Breast epithelium (tissue), 4 donors: ENCODE results near the gene MXRA5. TPM values are rescaled to one million over a fixed set of nuclear protein-coding genes. Genes with fewer than 3 reads are reported as not detected.

Experiments used
- DNase-seq, 2 donors: peaks; one replicate each; pipeline ENCODE4 v3.0.0-alpha.2; 2019; ENCODE audit warnings: low spot score in 2 of 2
- H3K27ac ChIP-seq, 2 donors: fragments of 200-600 bp; sonication (generic) in 1 of 2; one replicate each; pipeline ENCODE4 v1.5.1; 2016 to 2019; ENCODE audit warnings: mild to moderate bottlenecking in 1 of 2
- H3K27me3 ChIP-seq, 2 donors: fragments of 200-600 bp; sonication (generic) in 1 of 2; one replicate each; pipeline versions ENCODE4 v1.5.1 to v1.6.0; 2017 to 2019; ENCODE audit warnings: control low read depth in 1 of 2, mild to moderate bottlenecking in 1 of 2
- H3K36me3 ChIP-seq: fragments of 200-600 bp; one replicate; pipeline ENCODE4 v1.5.1; 2019
- H3K4me1 ChIP-seq, 2 donors: fragments of 200-600 bp; sonication (generic); one replicate each; pipeline ENCODE4 v1.5.1; 2016 to 2019; ENCODE audit warnings: control low read depth in 1 of 2
- H3K4me3 ChIP-seq, 3 donors: fragments of 200-600 bp; sonication (generic); 1 replicate in 2 of 3; 2 replicates in 1 of 3; pipeline ENCODE4 v1.5.1; 2016 to 2019; ENCODE audit warnings: mild to moderate bottlenecking in 3 of 3, moderate library complexity in 2 of 3
- H3K9me3 ChIP-seq, 2 donors: fragments of 200-600 bp; sonication (generic) in 1 of 2; one replicate each; pipeline ENCODE4 v1.5.1; 2016 to 2019; ENCODE audit warnings: control low read depth in 1 of 2
- POLR2A ChIP-seq: fragments of 450-650 bp; IDR thresholded peaks from one replicate; pipeline ENCODE4 v1.6.1; 2016; ENCODE audit warnings: antibody characterized with exemption, mild to moderate bottlenecking, moderate library complexity
- POLR2AphosphoS5 ChIP-seq, 3 donors: sonication (generic); formaldehyde crosslinking; IDR thresholded peaks; one replicate each; pipeline ENCODE4 v1.6.1; 2017; ENCODE audit warnings: antibody characterized with exemption in 3 of 3
- intact Hi-C: fragments of 100-400 bp; cut with DNase I; formaldehyde crosslinking; loops from one replicate; pipeline ENCODE4 v1.15.1; 2023; ENCODE audit warnings: low total_unique reads
- total RNA-seq, 3 donors: library from RNA; depleted of rRNA; stranded (reverse); fragments of >200 nt; gene quantifications; one replicate each; pipeline ENCODE4 v1.1.0, GENCODE V29; 2016
- TF ChIP-seq, protein P1 (sequence below), 3 donors: fragments of 450-650 bp; IDR thresholded peaks; one replicate each; pipeline ENCODE4 v1.5.1; 2016 to 2017; ENCODE audit warnings: antibody characterized with exemption in 3 of 3, mild to moderate bottlenecking in 3 of 3, moderate library complexity in 3 of 3

MXRA5 gene, protein sequence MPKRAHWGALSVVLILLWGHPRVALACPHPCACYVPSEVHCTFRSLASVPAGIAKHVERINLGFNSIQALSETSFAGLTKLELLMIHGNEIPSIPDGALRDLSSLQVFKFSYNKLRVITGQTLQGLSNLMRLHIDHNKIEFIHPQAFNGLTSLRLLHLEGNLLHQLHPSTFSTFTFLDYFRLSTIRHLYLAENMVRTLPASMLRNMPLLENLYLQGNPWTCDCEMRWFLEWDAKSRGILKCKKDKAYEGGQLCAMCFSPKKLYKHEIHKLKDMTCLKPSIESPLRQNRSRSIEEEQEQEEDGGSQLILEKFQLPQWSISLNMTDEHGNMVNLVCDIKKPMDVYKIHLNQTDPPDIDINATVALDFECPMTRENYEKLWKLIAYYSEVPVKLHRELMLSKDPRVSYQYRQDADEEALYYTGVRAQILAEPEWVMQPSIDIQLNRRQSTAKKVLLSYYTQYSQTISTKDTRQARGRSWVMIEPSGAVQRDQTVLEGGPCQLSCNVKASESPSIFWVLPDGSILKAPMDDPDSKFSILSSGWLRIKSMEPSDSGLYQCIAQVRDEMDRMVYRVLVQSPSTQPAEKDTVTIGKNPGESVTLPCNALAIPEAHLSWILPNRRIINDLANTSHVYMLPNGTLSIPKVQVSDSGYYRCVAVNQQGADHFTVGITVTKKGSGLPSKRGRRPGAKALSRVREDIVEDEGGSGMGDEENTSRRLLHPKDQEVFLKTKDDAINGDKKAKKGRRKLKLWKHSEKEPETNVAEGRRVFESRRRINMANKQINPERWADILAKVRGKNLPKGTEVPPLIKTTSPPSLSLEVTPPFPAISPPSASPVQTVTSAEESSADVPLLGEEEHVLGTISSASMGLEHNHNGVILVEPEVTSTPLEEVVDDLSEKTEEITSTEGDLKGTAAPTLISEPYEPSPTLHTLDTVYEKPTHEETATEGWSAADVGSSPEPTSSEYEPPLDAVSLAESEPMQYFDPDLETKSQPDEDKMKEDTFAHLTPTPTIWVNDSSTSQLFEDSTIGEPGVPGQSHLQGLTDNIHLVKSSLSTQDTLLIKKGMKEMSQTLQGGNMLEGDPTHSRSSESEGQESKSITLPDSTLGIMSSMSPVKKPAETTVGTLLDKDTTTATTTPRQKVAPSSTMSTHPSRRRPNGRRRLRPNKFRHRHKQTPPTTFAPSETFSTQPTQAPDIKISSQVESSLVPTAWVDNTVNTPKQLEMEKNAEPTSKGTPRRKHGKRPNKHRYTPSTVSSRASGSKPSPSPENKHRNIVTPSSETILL (N-terminal part only)
- total RNA-seq, result 1 to 10 TPM; 2.1 to 6.6 (median 2.9) TPM

DNA sequence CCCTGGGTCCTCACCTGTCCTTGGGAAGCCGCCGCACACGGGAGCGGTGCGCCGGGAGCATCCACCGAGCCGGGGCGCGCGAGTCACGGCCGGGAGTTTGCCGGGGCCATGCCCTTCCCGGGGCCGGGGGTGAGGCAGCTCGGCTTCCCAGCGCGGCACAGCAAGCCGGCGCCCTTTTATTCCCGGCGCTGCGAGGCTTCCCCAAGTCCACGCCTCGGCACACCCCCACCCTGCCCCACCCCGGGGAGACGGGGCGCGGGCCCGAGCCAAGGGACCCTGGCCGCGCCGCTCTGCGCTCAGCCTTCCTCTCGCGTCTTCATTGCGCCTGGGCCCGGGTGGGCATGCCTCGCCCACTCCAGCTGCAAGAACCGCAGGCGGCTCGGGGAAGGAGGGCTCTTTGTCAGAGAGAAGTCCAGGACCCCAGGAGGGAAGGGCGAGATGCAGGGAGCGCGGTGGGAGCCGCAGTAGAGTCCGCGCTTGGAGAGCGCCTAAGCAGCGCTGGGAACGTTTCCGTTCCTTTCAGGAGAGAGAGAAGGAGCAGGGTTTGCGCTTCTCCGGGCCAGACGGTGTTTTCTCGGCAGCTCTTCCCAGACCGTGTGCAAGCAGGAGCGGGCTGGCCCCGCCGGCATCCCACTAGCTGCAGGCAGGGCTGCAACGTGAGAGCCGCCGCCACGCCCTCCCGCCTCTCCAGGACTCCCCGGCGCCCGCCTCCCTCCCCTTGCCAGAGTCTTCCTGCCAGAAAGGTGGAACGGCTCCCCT is at the start of gene MXRA5:
TSS of gene MXRA5 (minus strand) at position 152 of the 759 bp plus-strand sequence. CDS start 2,819 bp downstream, outside the sequence.
- no peak for TF ChIP-seq POLR2AphosphoS5 (IDR thresholded peaks at IDR 0.05)
- H3K9me3 ChIP-seq, result peaks cover 7 to 13% of the 10 kb centered on the region in 2 donors
- H3K27ac ChIP-seq, result peak within 1 kb of the TSS; percentile 75 to 91
- H3K27me3 ChIP-seq, result peaks cover 0 to 19% of the 10 kb centered on the region in 2 donors
- DNase-seq, result no peak
- intact Hi-C loops, result no loop called here
- H3K4me3 ChIP-seq, result peak within 1 kb of the TSS; percentile 44 to 71 (median 57)
- peaks cover 0 to 3% of the 10 kb centered on the region in 2 donors for H3K4me1 ChIP-seq
- no peaks in the 10 kb centered on the region for H3K36me3 ChIP-seq

DNA sequence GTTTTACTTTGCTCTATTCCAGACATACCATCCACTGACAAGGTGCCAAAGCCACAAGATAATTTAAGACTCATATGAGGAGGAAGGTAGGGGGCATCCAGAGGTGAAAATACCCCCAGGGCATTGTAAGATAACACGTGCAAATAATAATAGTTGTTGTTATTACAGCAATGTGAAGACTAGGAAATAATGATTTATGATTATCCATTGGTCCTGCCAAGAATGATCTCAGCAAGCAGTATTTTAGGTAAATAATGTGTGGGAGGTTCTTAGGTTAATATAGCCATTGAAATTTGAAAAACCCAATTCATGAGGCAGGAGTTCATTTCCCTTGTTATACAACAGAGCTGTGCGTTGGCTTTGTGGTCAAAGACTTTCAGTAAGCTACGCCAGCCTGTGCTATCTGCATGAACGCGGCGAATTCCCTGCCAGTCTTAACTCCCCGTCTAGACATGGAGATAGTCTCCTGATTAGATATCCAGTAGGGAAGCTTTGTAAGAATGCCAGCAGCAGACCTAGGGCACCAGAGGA is 47.2 kb upstream of the MXRA5 start:
- intact Hi-C loops, result no loop called here
- Histone ChIP-seq H3K27me3 (no peaks in the 10 kb centered on the region), H3K36me3 (no peaks in the 10 kb centered on the region), H3K9me3 (no peaks in the 10 kb centered on the region), H3K4me3 (no peak overlapping the region), H3K27ac (peak overlapping the region in 1 of 2 donors; percentile 7), H3K4me1 (no peaks in the 10 kb centered on the region)
- no peak for DNase-seq
- TF ChIP-seq POLR2A (no peak), POLR2AphosphoS5 (IDR thresholded peaks at IDR 0.05) (no peak)
- TF ChIP-seq, protein P1, sequence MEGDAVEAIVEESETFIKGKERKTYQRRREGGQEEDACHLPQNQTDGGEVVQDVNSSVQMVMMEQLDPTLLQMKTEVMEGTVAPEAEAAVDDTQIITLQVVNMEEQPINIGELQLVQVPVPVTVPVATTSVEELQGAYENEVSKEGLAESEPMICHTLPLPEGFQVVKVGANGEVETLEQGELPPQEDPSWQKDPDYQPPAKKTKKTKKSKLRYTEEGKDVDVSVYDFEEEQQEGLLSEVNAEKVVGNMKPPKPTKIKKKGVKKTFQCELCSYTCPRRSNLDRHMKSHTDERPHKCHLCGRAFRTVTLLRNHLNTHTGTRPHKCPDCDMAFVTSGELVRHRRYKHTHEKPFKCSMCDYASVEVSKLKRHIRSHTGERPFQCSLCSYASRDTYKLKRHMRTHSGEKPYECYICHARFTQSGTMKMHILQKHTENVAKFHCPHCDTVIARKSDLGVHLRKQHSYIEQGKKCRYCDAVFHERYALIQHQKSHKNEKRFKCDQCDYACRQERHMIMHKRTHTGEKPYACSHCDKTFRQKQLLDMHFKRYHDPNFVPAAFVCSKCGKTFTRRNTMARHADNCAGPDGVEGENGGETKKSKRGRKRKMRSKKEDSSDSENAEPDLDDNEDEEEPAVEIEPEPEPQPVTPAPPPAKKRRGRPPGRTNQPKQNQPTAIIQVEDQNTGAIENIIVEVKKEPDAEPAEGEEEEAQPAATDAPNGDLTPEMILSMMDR (IDR thresholded peaks at IDR 0.05), result no peak

DNA sequence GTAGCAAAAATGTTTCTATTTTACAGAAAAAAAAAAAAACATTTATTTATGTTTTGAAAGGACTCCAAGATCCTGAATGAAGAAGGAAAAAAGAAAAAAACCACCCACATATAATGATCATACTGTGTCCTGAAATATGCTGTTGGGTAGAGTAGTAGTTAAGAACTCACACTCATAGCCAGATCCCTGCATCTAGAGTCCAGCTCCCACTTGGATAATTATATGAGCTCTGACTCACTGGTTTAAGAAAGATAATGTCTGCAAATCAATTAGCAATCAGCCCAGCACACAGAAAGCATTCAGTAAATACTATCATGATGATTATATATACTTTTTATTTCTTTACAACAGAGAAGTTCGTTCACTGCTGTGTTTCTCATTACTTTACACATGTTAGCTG is 46.7 kb upstream of the MXRA5 start:
- no peak for DNase-seq
- Histone ChIP-seq H3K4me1 (no peaks in the 10 kb centered on the region), H3K36me3 (no peaks in the 10 kb centered on the region), H3K27me3 (no peaks in the 10 kb centered on the region), H3K9me3 (no peaks in the 10 kb centered on the region), H3K4me3 (no peak overlapping the region), H3K27ac (no peak overlapping the region)
- intact Hi-C loops, result no loop called here
- no peak for TF ChIP-seq POLR2AphosphoS5 (IDR thresholded peaks at IDR 0.05)
- TF ChIP-seq POLR2A, result no peak
- TF ChIP-seq, protein P1 (IDR thresholded peaks at IDR 0.05), result no peak

DNA sequence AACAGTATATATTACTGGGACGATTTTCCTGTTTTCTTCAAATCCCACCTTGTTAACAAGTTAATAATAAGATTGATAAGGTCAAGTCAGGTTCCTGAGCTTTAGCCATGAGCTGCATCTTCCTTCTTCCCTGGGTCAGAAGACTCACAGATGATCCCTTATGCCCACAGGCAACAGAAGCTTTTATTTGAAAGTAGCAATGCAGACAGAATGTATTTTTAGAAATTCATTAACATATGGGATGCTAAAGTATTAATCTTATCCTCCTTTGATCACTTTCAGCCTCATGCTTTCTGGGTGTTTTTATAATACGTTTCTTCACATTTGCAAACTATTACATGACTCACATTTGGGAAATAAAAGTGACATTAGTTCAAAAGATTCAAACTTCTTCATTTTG is 42.0 kb upstream of the MXRA5 start:
- TF ChIP-seq POLR2A, result no peak
- TF ChIP-seq, protein P1 (IDR thresholded peaks at IDR 0.05), result no peak
- no peak for TF ChIP-seq POLR2AphosphoS5 (IDR thresholded peaks at IDR 0.05)
- H3K27ac ChIP-seq, result no peak overlapping the region
- no peaks in the 10 kb centered on the region for H3K27me3 ChIP-seq
- no peak for DNase-seq
- no peak overlapping the region for H3K4me3 ChIP-seq
- H3K9me3 ChIP-seq, result no peaks in the 10 kb centered on the region
- no peaks in the 10 kb centered on the region for H3K36me3 ChIP-seq
- intact Hi-C loops, result no loop called here
- no peaks in the 10 kb centered on the region for H3K4me1 ChIP-seq
